Adipocyte (in vitro differentiated cells): ENCODE measurements around the gene SPC25.
A peak's percentile ranks its signal among the peaks of the same experiment; 100 is the strongest.
"Not testable (repeated sequence)": the region's sequence is repeated elsewhere in the genome, so short reads cannot be mapped to it uniquely, and the experiment has no call there.

Experiments used
- DNase-seq: peaks from one replicate; pipeline ENCODE4 v3.0.0-alpha.2; 2015; ENCODE audit warnings: low read depth
- H3K27me3 ChIP-seq: replicated peaks from 2 replicates; pipeline ENCODE4 v1.7.0; 2013; ENCODE audit warnings: mild to moderate bottlenecking, low read length, moderate library complexity; ENCODE audit not compliant: control insufficient read depth, insufficient read depth
- H3K36me3 ChIP-seq: 2 replicates; pipeline ENCODE4 v1.7.0; 2013; ENCODE audit warnings: low read length, mild to moderate bottlenecking, moderate library complexity; ENCODE audit not compliant: control insufficient read depth, insufficient read depth, severe bottlenecking
- H3K4me1 ChIP-seq: 2 replicates; pipeline ENCODE4 v1.7.0; 2013; ENCODE audit warnings: mild to moderate bottlenecking, low read length, moderate library complexity; ENCODE audit not compliant: control insufficient read depth, insufficient read depth
- H3K4me3 ChIP-seq: 2 replicates; pipeline ENCODE4 v1.7.0; 2013; ENCODE audit warnings: mild to moderate bottlenecking, low read length, moderate library complexity
- H3K9ac ChIP-seq: 2 replicates; pipeline ENCODE4 v1.7.0; 2013; ENCODE audit warnings: mild to moderate bottlenecking, low read length, moderate library complexity
- H3K9me3 ChIP-seq: 2 replicates; pipeline ENCODE4 v1.7.0; 2013; ENCODE audit warnings: mild to moderate bottlenecking, low read length, moderate library complexity; ENCODE audit not compliant: control insufficient read depth

SPC25 gene

DNA sequence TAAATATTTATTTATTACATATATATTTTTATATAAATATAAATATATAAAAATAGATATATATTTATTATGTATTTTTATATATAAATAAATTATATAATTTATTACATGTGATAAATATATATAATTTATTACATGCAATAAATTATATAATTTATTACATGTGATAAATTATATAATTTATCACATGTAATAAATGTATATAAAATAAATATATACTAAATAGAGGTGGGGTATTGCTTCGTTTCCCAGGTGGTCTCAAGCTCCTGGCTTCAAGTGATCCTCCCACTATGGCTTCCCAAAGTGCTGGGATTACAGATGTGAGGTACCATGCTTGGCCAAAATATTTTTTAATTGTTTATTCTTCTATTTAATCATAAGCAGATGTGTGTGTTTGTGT, 7.2 kb upstream of the SPC25 start:
- no peaks in the 10 kb centered on the region for H3K9me3 ChIP-seq
- no peaks in the 10 kb centered on the region for H3K36me3 ChIP-seq
- H3K9ac ChIP-seq, result no peak overlapping the region
- peaks cover 5% of the 10 kb centered on the region for H3K27me3 ChIP-seq
- no peaks in the 10 kb centered on the region for H3K4me1 ChIP-seq
- DNase-seq, result no peak
- H3K4me3 ChIP-seq, result no peak overlapping the region

DNA sequence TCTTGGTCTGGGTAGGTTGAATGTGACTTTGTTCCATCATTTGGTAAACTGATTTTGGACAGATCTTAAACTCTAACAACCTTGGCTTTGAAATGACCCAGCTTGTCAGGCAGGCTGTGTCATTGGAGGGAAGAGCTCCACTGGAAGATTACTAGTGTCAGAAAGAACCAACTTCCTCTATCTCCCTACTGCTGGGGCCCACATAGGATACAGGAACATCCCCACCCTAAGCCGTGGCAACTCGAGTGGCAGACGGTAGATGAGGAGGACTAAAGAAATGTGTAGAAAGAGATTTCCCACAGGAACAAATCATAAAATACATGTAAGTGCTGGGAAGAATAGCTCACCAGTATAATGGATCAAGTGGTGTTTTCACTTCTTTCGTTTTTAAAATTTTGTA, 6.6 kb upstream of the SPC25 start:
- peaks cover 5% of the 10 kb centered on the region for H3K27me3 ChIP-seq
- no peaks in the 10 kb centered on the region for H3K9me3 ChIP-seq
- H3K9ac ChIP-seq, result no peak overlapping the region
- H3K4me3 ChIP-seq, result no peak overlapping the region
- H3K4me1 ChIP-seq, result no peaks in the 10 kb centered on the region
- no peak for DNase-seq
- H3K36me3 ChIP-seq, result no peaks in the 10 kb centered on the region

DNA sequence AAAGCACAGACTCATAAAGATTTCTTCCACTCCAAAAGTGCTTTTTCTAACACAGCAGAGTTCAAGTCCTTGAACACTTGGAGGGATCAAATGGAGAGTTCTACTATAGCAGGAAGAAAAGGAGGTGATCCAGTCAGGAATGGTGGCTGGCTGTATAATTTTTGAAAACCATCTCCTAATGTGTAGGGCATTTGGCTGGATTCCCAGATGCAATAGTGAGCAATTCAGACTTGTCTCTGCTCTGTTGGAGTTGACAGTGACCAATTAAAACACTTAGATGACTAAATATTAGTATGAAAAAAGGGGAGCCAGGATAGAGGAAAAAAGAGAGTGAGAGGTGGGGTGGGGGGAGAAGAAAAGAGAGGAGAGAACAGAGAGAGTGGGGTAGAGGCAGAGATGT, 5.5 kb upstream of the SPC25 start:
- H3K9ac ChIP-seq, result no peak overlapping the region
- H3K4me3 ChIP-seq, result no peak overlapping the region
- no peaks in the 10 kb centered on the region for H3K9me3 ChIP-seq
- H3K27me3 ChIP-seq, result peaks cover 5% of the 10 kb centered on the region
- H3K4me1 ChIP-seq, result no peaks in the 10 kb centered on the region
- DNase-seq, result no peak
- no peaks in the 10 kb centered on the region for H3K36me3 ChIP-seq

DNA sequence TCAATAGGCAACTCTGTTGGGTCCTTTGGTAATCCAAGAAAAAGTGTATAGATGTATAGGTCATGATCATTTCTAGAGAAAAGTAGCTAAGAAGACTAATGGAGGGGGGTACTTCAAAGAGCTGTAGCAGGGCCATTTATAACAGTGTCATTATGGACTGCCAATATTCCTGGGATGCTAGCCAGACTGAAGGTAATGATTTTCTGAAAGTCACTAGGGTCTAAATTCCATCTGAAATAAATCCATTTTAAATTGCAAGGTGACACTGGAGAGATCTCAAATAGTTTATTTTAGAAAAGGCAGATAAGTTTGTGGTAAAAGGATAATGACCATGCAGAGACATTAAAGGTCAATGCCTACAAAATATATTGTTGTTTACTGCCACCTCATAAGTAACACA, 4.5 kb upstream of the SPC25 start:
- Histone ChIP-seq H3K4me1 (peaks cover 3% of the 10 kb centered on the region), H3K9ac (no peak overlapping the region), H3K4me3 (no peak overlapping the region), H3K27me3 (no peaks in the 10 kb centered on the region), H3K36me3 (no peaks in the 10 kb centered on the region), H3K9me3 (no peaks in the 10 kb centered on the region)
- DNase-seq, result no peak

DNA sequence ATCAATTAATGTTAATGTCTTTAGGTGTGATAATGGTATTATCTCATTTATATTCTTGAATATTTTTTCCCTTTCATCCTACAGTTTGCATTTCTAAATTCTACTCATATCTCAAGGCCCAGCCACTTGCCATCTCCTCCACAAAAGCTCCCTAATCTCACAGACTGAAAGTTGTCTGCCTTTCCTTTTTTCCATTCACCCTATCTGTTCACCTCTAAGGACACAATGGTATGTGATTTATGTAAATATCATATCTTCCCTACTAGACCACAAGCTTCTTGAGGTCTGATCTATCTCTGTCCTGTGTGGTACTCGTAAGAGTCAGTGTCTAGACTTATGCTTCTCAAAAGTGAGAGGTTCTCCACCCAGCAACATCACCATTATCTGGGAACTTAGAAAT, 3.9 kb upstream of the SPC25 start:
- Histone ChIP-seq H3K9ac (no peak overlapping the region), H3K4me1 (peaks cover 5% of the 10 kb centered on the region)
- no peak for DNase-seq

DNA sequence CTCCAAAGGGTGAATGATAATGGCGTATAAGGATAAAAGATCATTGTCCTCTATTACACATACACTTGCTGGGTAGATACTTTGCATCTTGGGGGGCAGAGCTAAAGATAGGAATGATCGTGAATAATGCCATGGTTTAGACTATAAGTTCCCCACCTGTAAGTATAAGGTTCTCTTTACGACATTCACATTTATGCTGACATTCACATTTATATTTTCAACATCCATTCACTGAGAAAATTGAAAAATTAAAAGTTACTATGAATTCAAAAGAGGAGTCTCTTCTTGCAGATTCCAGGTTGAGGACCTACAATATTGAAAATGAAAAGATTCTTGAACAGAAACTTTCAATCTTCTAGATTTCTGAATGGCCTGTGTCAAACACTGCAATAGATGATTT, 2.1 kb upstream of the SPC25 start:
- no peaks in the 10 kb centered on the region for H3K27me3 ChIP-seq
- no peak overlapping the region for H3K9ac ChIP-seq
- peaks cover 5% of the 10 kb centered on the region for H3K4me1 ChIP-seq
- no peaks in the 10 kb centered on the region for H3K9me3 ChIP-seq
- H3K36me3 ChIP-seq, result no peaks in the 10 kb centered on the region
- no peak for DNase-seq
- H3K4me3 ChIP-seq, result no peak overlapping the region

More for the DNA sequence above, 3.9 kb upstream of the SPC25 start:
- Histone ChIP-seq H3K9me3 (no peaks in the 10 kb centered on the region), H3K27me3 (no peaks in the 10 kb centered on the region), H3K4me3 (no peak overlapping the region), H3K36me3 (no peaks in the 10 kb centered on the region)

DNA sequence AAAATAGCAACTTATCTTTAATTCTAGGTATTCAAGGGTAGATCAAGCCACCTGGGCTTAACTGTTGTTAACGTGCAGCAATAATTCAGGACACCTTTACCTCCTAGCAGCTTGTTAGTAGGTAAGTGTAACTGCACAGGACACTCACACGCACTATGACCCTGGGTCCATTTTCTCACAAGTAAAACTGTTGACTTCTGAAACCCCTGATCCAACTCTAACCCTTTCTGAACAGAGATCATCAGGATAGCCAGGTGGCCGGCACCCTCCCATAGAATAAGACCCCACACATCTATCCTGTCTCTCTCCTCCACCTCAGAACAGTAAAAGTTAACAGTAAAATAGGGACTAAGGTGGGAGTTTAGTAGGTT, 610 bp downstream of the SPC25 start:
- Histone ChIP-seq H3K9me3 (no peaks in the 10 kb centered on the region), H3K36me3 (no peaks in the 10 kb centered on the region), H3K4me1 (peaks cover 5% of the 10 kb centered on the region), H3K4me3 (peak overlapping the region; percentile 89), H3K9ac (peak overlapping the region; percentile 65), H3K27me3 (no peaks in the 10 kb centered on the region)
- no peak for DNase-seq

DNA sequence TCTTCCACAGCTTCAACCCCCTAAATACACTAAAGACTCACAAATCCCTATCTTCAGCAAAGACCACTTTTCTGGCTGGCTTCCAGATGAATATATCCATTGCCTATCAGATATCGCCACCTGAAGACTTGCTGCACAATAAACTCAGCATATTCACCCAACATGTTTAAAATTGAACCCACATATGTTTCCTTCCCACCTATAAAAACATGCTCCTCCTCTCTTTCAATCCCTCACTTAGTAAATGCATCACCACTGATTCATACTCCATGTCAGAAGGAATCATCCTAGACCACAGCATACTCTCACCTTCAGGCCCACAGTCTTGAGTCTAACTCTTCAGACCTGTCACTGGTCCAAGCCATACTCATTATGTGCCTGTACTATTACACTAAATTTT, 5.3 kb downstream of the SPC25 start:
- no peaks in the 10 kb centered on the region for H3K36me3 ChIP-seq
- no peaks in the 10 kb centered on the region for H3K9me3 ChIP-seq
- no peak for DNase-seq
- H3K4me3 ChIP-seq, result no peak overlapping the region
- H3K9ac ChIP-seq, result no peak overlapping the region
- peaks cover 4% of the 10 kb centered on the region for H3K4me1 ChIP-seq
- H3K27me3 ChIP-seq, result no peaks in the 10 kb centered on the region

DNA sequence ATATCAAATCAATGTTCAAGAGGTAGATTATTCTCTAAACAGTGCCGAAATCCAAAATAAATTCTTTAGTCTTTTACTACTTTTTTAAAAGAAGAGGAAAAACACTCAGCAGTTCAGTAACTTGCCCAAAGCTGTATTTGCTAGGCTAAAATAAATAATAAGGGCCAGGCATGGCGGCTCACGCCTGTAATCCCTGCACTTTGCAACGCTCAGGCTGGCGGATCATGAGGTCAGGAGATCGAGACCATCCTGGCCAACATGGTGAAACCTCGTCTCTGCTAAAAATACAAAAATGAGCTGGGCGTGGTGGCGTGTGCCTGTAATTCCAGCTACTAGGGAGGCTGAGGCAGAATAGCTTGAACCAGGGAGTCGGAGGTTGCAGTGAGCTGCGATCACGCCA, 8.1 kb downstream of the SPC25 start:
- H3K9ac ChIP-seq, H3K4me1 ChIP-seq, DNase-seq, H3K27me3 ChIP-seq, H3K4me3 ChIP-seq, H3K9me3 ChIP-seq, H3K36me3 ChIP-seq: not testable (repeated sequence)

DNA sequence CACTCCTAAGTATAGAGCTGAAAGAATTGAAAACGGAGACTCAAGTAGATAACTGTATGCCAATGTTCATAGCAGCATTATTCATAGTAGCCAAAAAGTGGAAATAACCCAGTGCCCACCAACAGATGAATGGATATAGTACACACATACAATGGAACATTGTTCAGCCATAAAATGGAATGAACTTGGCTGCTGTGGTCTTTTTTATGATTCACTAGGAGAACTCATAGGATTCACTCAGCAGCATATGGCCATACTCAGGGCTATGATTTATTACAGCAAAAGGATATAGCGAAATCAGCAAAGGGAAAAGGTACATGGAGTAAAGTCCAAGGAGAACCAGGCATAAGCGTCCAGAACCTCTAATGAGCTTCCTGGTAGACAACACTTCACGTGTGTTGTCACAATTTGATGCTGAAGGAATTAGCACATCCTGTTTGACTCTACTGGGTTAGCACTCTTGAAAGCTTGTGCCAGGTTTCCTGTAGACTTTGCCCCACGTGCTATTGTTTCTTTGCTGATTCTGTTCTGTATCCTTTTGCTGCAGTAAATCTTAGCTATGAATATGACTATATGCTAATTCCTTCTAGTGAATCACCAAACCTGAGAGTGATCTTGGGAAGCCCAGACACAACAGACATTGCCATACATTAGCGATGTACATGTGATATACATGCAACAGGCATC, 15.7 kb downstream of the SPC25 start:
- no peaks in the 10 kb centered on the region for H3K4me1 ChIP-seq
- no peaks in the 10 kb centered on the region for H3K27me3 ChIP-seq
- H3K4me3 ChIP-seq, result no peak overlapping the region
- no peak for DNase-seq
- no peaks in the 10 kb centered on the region for H3K36me3 ChIP-seq
- no peak overlapping the region for H3K9ac ChIP-seq
- H3K9me3 ChIP-seq, result no peaks in the 10 kb centered on the region

DNA sequence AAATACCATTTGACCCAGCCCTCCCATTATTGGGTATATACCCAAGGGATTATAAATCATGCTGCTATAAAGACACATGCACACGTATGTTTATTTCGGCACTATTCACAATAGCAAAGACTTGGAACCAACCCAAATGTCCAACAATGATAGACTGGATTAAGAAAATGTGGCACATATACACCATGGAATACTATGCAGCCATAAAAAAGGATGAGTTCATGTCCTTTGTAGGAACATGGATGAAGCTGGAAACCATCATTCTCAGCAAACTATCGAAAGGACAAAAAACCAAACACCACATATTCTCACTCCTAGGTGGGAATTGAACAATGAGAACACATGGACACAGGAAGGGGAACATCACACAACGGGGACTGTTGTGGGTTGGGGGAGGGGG, 19.4 kb downstream of the SPC25 start:
- H3K27me3 ChIP-seq, H3K4me1 ChIP-seq, H3K9me3 ChIP-seq, H3K4me3 ChIP-seq, H3K36me3 ChIP-seq, H3K9ac ChIP-seq, DNase-seq: not testable (repeated sequence)

DNA sequence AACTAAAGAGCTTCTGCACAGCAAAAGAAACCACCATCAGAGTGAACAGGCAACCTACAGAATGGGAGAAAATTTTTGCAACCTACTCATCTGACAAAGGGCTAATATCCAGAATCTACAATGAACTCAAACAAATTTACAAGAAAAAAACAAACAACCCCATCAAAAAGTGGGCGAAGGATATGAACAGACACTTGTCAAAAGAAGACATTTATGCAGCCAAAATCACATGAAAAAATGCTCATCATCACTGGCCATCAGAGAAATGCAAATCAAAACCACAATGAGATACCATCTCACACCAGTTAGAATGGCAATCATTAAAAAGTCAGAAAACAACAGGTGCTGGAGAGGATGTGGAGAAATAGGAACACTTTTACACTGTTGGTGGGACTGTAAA, 19.9 kb downstream of the SPC25 start:
- DNase-seq, H3K27me3 ChIP-seq, H3K36me3 ChIP-seq, H3K4me1 ChIP-seq, H3K4me3 ChIP-seq, H3K9ac ChIP-seq, H3K9me3 ChIP-seq: not testable (repeated sequence)
